ENCODE data around the gene PIGT.
A peak's percentile ranks its signal among the peaks of the same experiment; 100 is the strongest.

Gene PIGT

DNA sequence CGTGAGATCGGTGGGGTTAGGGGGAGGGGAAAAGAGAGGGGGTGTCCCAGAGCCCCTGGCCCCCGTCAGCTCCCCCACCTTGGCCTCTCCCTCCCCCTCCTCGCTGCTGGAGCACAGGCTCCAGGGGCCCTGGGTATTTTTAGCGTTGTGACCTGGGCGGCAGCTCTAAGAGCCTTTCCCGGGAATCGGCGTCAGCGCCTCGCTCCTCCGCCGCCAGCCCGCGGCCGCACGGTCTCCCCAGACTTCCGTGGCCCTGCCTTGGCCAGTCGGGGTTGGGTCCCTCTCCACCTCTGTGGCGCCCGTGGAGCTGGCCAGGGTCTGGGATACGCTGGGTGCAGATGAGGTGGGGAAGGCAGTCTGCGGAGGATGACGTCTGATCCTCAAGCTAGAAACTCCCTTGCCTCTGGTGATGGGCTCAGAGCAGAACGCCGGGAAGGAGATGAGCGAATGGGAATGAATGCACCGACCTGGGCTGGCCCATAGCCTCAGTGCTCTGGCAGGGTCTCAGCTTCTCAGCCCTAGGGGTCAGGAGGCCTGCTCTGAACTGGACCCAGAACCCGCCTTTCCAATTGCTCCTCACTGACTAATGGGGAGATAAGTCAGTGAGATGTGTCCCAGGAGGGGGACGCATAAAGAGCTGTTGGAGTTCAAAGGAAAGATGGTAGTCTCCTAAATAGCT lies 8.7 kb upstream of the PIGT start:
- TF ChIP-seq, protein P1, sequence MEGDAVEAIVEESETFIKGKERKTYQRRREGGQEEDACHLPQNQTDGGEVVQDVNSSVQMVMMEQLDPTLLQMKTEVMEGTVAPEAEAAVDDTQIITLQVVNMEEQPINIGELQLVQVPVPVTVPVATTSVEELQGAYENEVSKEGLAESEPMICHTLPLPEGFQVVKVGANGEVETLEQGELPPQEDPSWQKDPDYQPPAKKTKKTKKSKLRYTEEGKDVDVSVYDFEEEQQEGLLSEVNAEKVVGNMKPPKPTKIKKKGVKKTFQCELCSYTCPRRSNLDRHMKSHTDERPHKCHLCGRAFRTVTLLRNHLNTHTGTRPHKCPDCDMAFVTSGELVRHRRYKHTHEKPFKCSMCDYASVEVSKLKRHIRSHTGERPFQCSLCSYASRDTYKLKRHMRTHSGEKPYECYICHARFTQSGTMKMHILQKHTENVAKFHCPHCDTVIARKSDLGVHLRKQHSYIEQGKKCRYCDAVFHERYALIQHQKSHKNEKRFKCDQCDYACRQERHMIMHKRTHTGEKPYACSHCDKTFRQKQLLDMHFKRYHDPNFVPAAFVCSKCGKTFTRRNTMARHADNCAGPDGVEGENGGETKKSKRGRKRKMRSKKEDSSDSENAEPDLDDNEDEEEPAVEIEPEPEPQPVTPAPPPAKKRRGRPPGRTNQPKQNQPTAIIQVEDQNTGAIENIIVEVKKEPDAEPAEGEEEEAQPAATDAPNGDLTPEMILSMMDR (IDR thresholded peaks at IDR 0.05; ENCODE audit: low read length, missing control alignments) = no peak
- H3K4me3 ChIP-seq (replicated peaks; ENCODE audit: low read depth, low read length) = peak overlapping the region; percentile 57
- peak; percentile 31 for DNase-seq (ENCODE audit: low read depth)

DNA sequence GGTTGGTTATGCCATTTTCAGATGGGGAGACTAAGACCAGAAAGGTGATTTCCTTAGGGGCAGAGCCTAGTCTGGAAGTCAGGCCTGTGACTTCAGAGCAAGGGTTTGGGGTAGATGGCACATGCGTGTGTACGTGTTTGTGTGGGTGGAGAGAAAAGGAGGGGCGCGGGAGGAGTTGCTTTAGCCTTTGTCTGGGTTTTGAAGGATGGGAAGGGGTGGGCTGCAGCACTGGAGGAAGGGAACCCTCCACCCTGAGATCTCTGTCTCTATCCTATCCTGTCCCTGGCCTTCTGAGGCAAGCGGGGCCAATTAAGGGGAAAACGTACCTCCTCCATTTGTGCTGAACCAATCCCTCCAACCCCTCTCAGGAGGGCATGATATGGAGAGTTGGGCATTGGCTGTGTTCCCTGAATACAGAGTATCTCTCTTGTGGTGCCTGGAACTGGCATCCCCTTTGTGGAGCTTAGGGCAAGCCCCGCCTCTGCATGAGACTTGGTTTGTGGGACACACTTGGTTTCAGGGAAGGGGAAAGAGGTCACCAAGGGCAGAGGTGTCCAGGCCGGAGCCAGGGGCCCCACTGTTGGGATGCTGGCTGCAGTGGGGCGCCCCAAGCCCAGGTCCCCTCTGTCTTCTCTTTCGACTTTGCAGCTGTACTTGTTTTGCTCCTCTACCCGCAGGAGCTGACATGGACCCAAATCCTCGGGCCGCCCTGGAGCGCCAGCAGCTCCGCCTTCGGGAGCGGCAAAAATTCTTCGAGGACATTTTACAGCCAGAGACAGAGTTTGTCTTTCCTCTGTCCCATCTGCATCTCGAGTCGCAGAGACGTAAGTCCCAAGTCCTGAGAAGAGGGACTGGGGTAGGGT lies 7.9 kb upstream of the PIGT start, which contains the start of gene DBNDD2:
DBNDD2 (plus strand) TSS at position 507 of the 863 bp plus-strand sequence; CDS start at position 686, 179 bp downstream.
- DNase-seq (ENCODE audit: low read depth) = no peak
- peak within 1 kb of the TSS; percentile 57 for H3K4me3 ChIP-seq (replicated peaks; ENCODE audit: low read depth, low read length)
- TF ChIP-seq, protein P1 (IDR thresholded peaks at IDR 0.05; ENCODE audit: low read length, missing control alignments) = no peak

DNA sequence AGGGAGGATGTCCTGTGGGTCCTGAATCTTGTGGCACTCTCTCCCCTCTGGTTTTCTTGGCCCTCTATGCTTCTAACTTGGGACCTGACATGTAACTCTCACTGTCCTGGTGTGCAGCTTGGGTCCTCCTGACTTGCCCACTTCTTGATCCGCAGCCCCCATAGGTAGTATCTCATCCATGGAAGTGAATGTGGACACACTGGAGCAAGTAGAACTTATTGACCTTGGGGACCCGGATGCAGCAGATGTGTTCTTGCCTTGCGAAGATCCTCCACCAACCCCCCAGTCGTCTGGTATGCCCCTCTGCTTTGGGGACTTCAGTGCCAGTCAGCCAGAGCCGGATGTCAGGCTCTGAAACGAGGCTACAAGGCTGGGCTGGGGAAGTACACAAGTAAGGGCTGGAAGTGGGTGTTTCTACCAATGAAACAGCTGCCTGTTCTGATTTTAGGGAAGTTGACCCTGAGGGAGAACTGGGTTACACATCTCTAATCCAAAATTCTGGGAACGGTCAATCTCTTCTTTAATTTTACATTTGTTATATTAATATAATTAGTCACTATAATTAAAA lies 7.2 kb upstream of the PIGT start:
- TF ChIP-seq, protein P1 (IDR thresholded peaks at IDR 0.05; ENCODE audit: low read length, missing control alignments) = no peak
- H3K4me3 ChIP-seq (replicated peaks; ENCODE audit: low read depth, low read length) = no peak overlapping the region
- no peak for DNase-seq (ENCODE audit: low read depth)

DNA sequence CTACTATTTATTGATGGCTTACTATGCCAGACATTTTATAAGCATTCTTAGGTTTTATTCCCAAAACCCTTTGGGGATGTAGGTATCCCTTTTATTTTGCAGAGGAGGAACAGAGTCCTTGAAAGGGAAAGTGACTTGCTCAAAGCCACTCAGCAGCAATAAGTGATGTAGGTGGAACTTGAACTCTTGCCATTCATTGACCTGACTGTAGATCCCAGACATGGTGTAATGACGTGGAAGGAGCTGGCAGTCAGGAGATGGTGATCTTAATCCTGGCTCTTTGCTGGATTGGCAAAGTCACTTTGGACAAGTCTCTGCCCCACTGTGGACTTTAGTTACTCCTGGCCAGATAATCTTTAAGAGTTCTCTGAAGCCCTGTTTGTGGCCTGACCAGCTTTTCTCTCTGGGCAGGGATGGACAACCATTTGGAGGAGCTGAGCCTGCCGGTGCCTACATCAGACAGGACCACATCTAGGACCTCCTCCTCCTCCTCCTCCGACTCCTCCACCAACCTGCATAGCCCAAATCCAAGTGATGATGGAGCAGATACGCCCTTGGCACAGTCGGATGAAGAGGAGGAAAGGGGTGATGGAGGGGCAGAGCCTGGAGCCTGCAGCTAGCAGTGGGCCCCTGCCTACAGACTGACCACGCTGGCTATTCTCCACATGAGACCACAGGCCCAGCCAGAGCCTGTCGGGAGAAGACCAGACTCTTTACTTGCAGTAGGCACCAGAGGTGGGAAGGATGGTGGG lies 6.2 kb upstream of the PIGT start:
- H3K4me3 ChIP-seq (replicated peaks; ENCODE audit: low read depth, low read length) = no peak overlapping the region
- TF ChIP-seq, protein P1 (IDR thresholded peaks at IDR 0.05; ENCODE audit: low read length, missing control alignments) = no peak
- no peak for DNase-seq (ENCODE audit: low read depth)

DNA sequence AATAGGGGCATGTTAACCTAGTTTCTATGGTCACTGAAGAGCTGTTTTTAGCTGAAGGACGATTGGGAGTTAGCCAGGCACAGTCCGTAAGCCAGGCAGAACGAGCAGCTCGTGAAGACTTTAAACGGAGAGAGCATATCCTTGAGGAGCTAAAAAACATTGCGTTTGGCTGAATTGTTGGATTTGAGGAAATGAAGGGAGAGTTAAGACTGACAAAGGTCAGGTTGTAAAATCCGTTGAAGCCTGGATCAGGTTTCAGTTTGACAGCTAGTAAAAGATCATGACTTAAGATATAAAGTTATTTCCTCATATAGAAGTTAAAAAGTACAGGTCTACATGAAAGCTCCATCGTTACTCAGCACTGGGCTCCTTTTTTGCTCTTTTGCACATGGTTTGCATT lies 5.1 kb upstream of the PIGT start:
- DNase-seq (ENCODE audit: low read depth) = no peak
- TF ChIP-seq, protein P1 (IDR thresholded peaks at IDR 0.05; ENCODE audit: low read length, missing control alignments) = no peak
- H3K4me3 ChIP-seq (replicated peaks; ENCODE audit: low read depth, low read length) = no peak overlapping the region

DNA sequence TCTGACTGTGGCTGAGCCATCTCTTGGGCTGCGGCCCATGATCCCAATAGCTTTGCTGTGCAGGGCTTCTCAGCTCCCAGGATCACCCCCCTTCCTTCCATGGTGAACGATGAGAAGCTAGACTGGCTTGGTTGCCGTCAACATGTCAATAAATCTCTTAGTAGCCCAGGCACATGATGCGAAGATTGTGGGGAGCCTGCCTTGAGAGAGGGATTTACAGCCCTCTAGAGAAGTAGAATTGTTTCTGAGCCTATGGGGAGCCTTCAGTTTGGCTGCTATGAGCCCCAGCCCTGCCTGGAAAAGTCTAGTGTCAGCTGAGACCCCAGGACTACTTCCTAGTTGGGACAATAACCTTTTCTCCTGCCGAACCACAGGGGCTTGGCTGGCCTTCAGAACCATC lies 3.3 kb upstream of the PIGT start:
- no peak overlapping the region for H3K4me3 ChIP-seq (replicated peaks; ENCODE audit: low read depth, low read length)
- DNase-seq (ENCODE audit: low read depth) = no peak
- TF ChIP-seq, protein P1 (IDR thresholded peaks at IDR 0.05; ENCODE audit: low read length, missing control alignments) = no peak
